ENCODE data around the gene VSIG2.

Gene VSIG2

GRCh38 chr11:124798991-124799347 is 46.9 kb upstream of the VSIG2 start:
- POLR2A ChIA-PET, result interaction anchor here (1.2 to 1.4 kb wide), 2 partner anchors 32 to 38 kb away, joined by 4 to 5 read pairs; no protein-coding TSS in a partner anchor
- TF ChIP-seq FOXM1 (IDR thresholded peaks at IDR 0.05; ENCODE audit: borderline replicate concordance) (no peak), CTBP1 (IDR thresholded peaks at IDR 0.05; ENCODE audit: borderline replicate concordance) (no peak), PKNOX1 (IDR thresholded peaks at IDR 0.05) (no peak), ELF4 (IDR thresholded peaks at IDR 0.05) (no peak), L3MBTL2 (conservative IDR thresholded peaks at IDR 0.05) (no peak), ZNF384 (IDR thresholded peaks at IDR 0.05) (no peak), LEF1 (IDR thresholded peaks at IDR 0.05; ENCODE audit: borderline replicate concordance) (no peak)
- CTCF ChIA-PET, result interaction anchor here (0.7 to 1.1 kb wide), 3 partner anchors 15 to 38 kb away, joined by 3 to 4 read pairs (median 4); no protein-coding TSS in a partner anchor
- peak; percentile 15 for DNase-seq (ENCODE audit: extremely low spot score)

GRCh38 chr11:124796312-124796711 is 44.3 kb upstream of the VSIG2 start:
- TF ChIP-seq TARDBP (IDR thresholded peaks at IDR 0.05), result no peak
- no peak for TF ChIP-seq SUZ12 (IDR thresholded peaks at IDR 0.05)
- no peak for TF ChIP-seq HDGF (IDR thresholded peaks at IDR 0.05; ENCODE audit: borderline replicate concordance)
- TF ChIP-seq ELF4 (IDR thresholded peaks at IDR 0.05), result no peak
- TF ChIP-seq FOXA1 (IDR thresholded peaks at IDR 0.05), result no peak
- no peak for TF ChIP-seq L3MBTL2 (conservative IDR thresholded peaks at IDR 0.05)
- TF ChIP-seq FOXK2 (IDR thresholded peaks at IDR 0.05), result no peak
- no peak for TF ChIP-seq CTBP1 (IDR thresholded peaks at IDR 0.05; ENCODE audit: borderline replicate concordance)
- no peak for TF ChIP-seq ZNF384 (IDR thresholded peaks at IDR 0.05)
- no peak for TF ChIP-seq BHLHE40 (IDR thresholded peaks at IDR 0.05; ENCODE audit: borderline replicate concordance)
- ChIA-PET CTCF (interaction anchor here (1.2 to 1.4 kb wide), 3 partner anchors 34 to 127 kb away, joined by 4 to 6 read pairs (median 4); partner anchors contain the start of gene ESAM), POLR2A (no interaction called here)
- DNase-seq (ENCODE audit: extremely low spot score), result no peak

- ChIA-PET CTCF (interaction anchor here (0.6 to 1.6 kb wide), 13 partner anchors 8 to 1193 kb away, joined by 3 to 8 read pairs (median 4); partner anchors contain the start of genes ESAM and ROBO3), POLR2A (no interaction called here)
- TF ChIP-seq L3MBTL2 (conservative IDR thresholded peaks at IDR 0.05) (no peak), HDGF (IDR thresholded peaks at IDR 0.05; ENCODE audit: borderline replicate concordance) (no peak), SP1 (IDR thresholded peaks at IDR 0.05) (no peak), ZNF384 (IDR thresholded peaks at IDR 0.05) (peak; percentile 80), CTBP1 (IDR thresholded peaks at IDR 0.05; ENCODE audit: borderline replicate concordance) (no peak), ARNT (IDR thresholded peaks at IDR 0.05) (no peak), LEF1 (IDR thresholded peaks at IDR 0.05; ENCODE audit: borderline replicate concordance) (no peak)
- peak; percentile 54 for DNase-seq (ENCODE audit: extremely low spot score)
These were observed 41.6 kb upstream of the VSIG2 start for GRCh38 chr11:124793466-124794278.

- TF ChIP-seq LEF1 (IDR thresholded peaks at IDR 0.05; ENCODE audit: borderline replicate concordance), result no peak
- TF ChIP-seq ARNT (IDR thresholded peaks at IDR 0.05), result no peak
- TF ChIP-seq HDGF (IDR thresholded peaks at IDR 0.05; ENCODE audit: borderline replicate concordance), result no peak
- no peak for TF ChIP-seq L3MBTL2 (conservative IDR thresholded peaks at IDR 0.05)
- no peak for TF ChIP-seq TARDBP (IDR thresholded peaks at IDR 0.05)
- no peak for TF ChIP-seq FOXA1 (IDR thresholded peaks at IDR 0.05)
- TF ChIP-seq NFRKB (IDR thresholded peaks at IDR 0.05), result no peak
- no peak for TF ChIP-seq SP1 (IDR thresholded peaks at IDR 0.05)
- no peak for TF ChIP-seq PKNOX1 (IDR thresholded peaks at IDR 0.05)
- TF ChIP-seq BHLHE40 (IDR thresholded peaks at IDR 0.05; ENCODE audit: borderline replicate concordance), result no peak
- no peak for TF ChIP-seq SUZ12 (IDR thresholded peaks at IDR 0.05)
- no peak for TF ChIP-seq FOXK2 (IDR thresholded peaks at IDR 0.05)
- TF ChIP-seq FOXM1 (IDR thresholded peaks at IDR 0.05; ENCODE audit: borderline replicate concordance), result no peak
- no peak for TF ChIP-seq ELF4 (IDR thresholded peaks at IDR 0.05)
- no peak for TF ChIP-seq ZNF384 (IDR thresholded peaks at IDR 0.05)
- TF ChIP-seq CTBP1 (IDR thresholded peaks at IDR 0.05; ENCODE audit: borderline replicate concordance), result no peak
- CTCF ChIA-PET, result no interaction called here
- POLR2A ChIA-PET, result interaction anchor here (1.4 kb wide), 1 partner anchor 8 kb away, joined by 3 read pairs; the partner anchor contains the start of gene MSANTD2
- DNase-seq (ENCODE audit: extremely low spot score), result no peak
These were observed 39.7 kb upstream of the VSIG2 start for GRCh38 chr11:124791626-124792341.

GRCh38 chr11:124788521-124788920 is 36.5 kb upstream of the VSIG2 start:
- DNase-seq (ENCODE audit: extremely low spot score), result no peak
- TF ChIP-seq TARDBP (IDR thresholded peaks at IDR 0.05) (no peak), SP1 (IDR thresholded peaks at IDR 0.05) (no peak), FOXK2 (IDR thresholded peaks at IDR 0.05) (no peak), L3MBTL2 (conservative IDR thresholded peaks at IDR 0.05) (no peak), SUZ12 (IDR thresholded peaks at IDR 0.05) (no peak), FOXM1 (IDR thresholded peaks at IDR 0.05; ENCODE audit: borderline replicate concordance) (no peak), NFRKB (IDR thresholded peaks at IDR 0.05) (no peak), FOXA1 (IDR thresholded peaks at IDR 0.05) (no peak), ZNF384 (IDR thresholded peaks at IDR 0.05) (no peak), CTBP1 (IDR thresholded peaks at IDR 0.05; ENCODE audit: borderline replicate concordance) (no peak), ELF4 (IDR thresholded peaks at IDR 0.05) (no peak), ARNT (IDR thresholded peaks at IDR 0.05) (no peak), HDGF (IDR thresholded peaks at IDR 0.05; ENCODE audit: borderline replicate concordance) (no peak)
- ChIA-PET CTCF (no interaction called here), POLR2A (no interaction called here)

- ChIA-PET POLR2A (no interaction called here), CTCF (interaction anchor here (1.0 to 1.7 kb wide), 2 partner anchors 9 to 15 kb away, joined by 4 to 6 read pairs; no protein-coding TSS in a partner anchor)
- TF ChIP-seq LEF1 (IDR thresholded peaks at IDR 0.05; ENCODE audit: borderline replicate concordance) (no peak), NFRKB (IDR thresholded peaks at IDR 0.05) (no peak), L3MBTL2 (conservative IDR thresholded peaks at IDR 0.05) (no peak), FOXK2 (IDR thresholded peaks at IDR 0.05) (no peak)
- no peak for DNase-seq (ENCODE audit: extremely low spot score)
These were observed 32.0 kb upstream of the VSIG2 start for GRCh38 chr11:124784051-124784450.
